K562 (cell line): Measurements from ENCODE around the gene CCL16.

Experiments used
- EWSR1 ChIP-seq: fragments of 450-650 bp; IDR thresholded peaks from 2 replicates; pipeline ENCODE4 v1.6.1; 2018; ENCODE audit warnings: borderline replicate concordance, mild to moderate bottlenecking, low read depth, moderate library complexity; ENCODE audit not compliant: partially characterized antibody
- LEF1 ChIP-seq: fragments of 450-650 bp; IDR thresholded peaks from 2 replicates; pipeline ENCODE4 v1.6.1; 2016; ENCODE audit warnings: mild to moderate bottlenecking
- POLR2A ChIP-seq: fragments of 450-650 bp; conservative IDR thresholded peaks from 2 replicates; pipeline ENCODE4 v1.6.1; 2016
- REST ChIP-seq, 2 experiments: fragments of 450-650 bp; formaldehyde crosslinking in 1 of 2; IDR thresholded peaks; 2 replicates each; pipeline versions ENCODE4 v1.4.0 to v1.6.1; 2014 to 2020; ENCODE audit warnings: mild to moderate bottlenecking in 2 of 2, borderline replicate concordance in 1 of 2, low read depth in 1 of 2
- STAG1 ChIP-seq: sonication (generic); formaldehyde crosslinking; IDR thresholded peaks from 2 replicates; pipeline ENCODE4 v1.5.0; 2020; ENCODE audit warnings: missing genetic modification reagents, borderline replicate concordance
- USF2 ChIP-seq: sonication (generic); formaldehyde crosslinking; IDR thresholded peaks from 2 replicates; pipeline ENCODE4 v1.5.0; 2020; ENCODE audit warnings: missing genetic modification reagents
- ZNF766 ChIP-seq: fragments of 200-800 bp; sonication (Bioruptor generic); conservative IDR thresholded peaks from 2 replicates; pipeline ENCODE4 v1.6.1; 2016; ENCODE audit warnings: missing genetic modification characterization, missing compliant biosample characterization

GRCh38 chr17:35998756-35999155 is 17.5 kb upstream of the CCL16 start:
- no peak for TF ChIP-seq POLR2A
- no peak for TF ChIP-seq STAG1
- TF ChIP-seq LEF1 = no peak
- TF ChIP-seq USF2 (CRISPR knock-in tag) = no peak
- no peak for TF ChIP-seq REST (IDR thresholded peaks at IDR 0.05; ENCODE audit: borderline replicate concordance)
- TF ChIP-seq REST (CRISPR knock-in tag; IDR thresholded peaks at IDR 0.05; ENCODE audit: low read depth) = no peak
- TF ChIP-seq ZNF766 (CRISPR knock-in tag) = no peak
- TF ChIP-seq EWSR1 = no peak
